ENCODE results near the gene CYP39A1.
"Not testable (repeated sequence)": the region's sequence is repeated elsewhere in the genome, so short reads cannot be mapped to it uniquely, and the experiment has no call there.

Gene CYP39A1

DNA sequence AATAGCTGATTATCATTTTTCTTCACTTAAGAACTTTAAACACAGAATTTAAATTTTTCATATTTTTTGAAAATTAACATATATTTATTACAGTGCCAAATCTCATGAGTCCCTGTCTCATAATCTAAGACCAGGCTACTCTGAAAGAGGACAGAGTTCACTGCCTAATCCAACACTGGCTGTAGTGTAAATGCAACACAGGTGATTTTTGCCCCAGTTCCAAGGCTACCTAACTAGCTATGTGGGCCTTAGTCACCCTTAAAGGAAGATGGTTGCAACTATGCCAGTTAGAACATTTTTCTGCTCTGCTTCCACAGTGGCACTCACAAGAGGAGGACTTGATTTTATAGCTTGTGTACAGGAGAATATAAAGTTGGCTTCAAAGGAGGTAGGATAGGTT is 5.0 kb upstream of the CYP39A1 start:
- Mint-ChIP-seq H3K4me3 (no peak overlapping the region), H3K9me3 (no peaks in the 10 kb centered on the region), H3K27me3 (peaks cover 21% of the 10 kb centered on the region), H3K4me1 (peaks cover 11% of the 10 kb centered on the region), H3K27ac (no peak overlapping the region)
- no peak for ATAC-seq
- no peak for DNase-seq

DNA sequence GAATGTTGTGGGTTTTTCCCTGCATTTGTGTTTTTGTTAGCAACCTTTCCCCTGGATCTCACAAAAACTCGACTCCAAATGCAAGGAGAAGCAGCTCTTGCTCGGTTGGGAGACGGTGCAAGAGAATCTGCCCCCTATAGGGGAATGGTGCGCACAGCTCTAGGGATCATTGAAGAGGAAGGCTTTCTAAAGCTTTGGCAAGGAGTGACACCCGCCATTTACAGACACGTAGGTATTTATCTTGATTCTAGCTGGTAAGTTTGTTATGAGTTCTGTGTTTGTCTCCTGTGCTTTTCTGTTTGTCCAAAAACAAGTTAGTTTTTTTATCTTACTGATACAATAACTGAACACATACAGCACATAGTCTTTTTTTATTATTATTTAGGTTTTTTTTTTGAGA is 3.2 kb upstream of the CYP39A1 start:
- H3K4me3 Mint-ChIP-seq, result no peak overlapping the region
- H3K4me1 Mint-ChIP-seq, result peaks cover 19% of the 10 kb centered on the region
- H3K27ac Mint-ChIP-seq, result no peak overlapping the region
- no peak for ATAC-seq
- H3K9me3 Mint-ChIP-seq, result no peaks in the 10 kb centered on the region
- H3K27me3 Mint-ChIP-seq, result peaks cover 30% of the 10 kb centered on the region
- no peak for DNase-seq

DNA sequence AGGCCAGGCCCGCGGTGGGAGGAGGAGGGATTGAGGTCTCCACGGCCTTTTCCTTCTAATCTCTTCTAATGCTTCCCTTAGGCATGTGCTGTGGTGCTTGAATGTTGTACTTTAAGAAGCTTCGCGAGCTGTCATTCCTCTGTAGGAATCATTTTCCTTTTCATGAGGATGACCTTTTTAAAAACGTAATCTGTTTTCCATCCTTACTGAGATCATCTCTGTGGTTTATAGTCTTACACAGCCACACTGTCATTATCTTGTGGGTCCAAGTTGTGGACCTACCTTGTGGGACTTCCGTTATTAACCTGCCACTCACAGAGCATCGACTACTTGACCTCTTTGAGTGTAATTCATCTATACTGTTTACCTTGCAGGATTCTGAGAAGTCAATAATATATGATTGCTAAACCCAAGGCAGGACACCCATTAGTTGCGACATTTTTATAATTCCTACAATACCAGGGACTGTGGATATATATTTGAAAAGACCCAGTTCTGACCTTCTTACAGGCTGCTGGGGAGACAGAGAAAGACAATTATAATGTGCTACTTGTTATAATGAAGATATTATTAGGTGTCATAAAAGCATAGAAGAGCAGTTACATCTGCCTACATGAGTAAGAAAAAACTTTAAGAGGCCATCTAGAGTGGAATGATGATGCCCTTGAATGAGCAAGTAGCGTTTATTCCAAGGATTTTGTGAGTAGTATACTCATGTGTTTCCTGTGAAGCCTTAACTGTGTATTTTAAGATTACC is 999 bp upstream of the CYP39A1 start:
- no peak overlapping the region for H3K27ac Mint-ChIP-seq

GRCh38 chr6:46652232-46652602 is 401 bp downstream of the CYP39A1 start:
- Mint-ChIP-seq H3K9me3 (no peaks in the 10 kb centered on the region), H3K4me3 (peak overlapping the region; percentile 82 to 90), H3K27me3 (peaks cover 30% of the 10 kb centered on the region), H3K4me1 (peaks cover 25% of the 10 kb centered on the region), H3K27ac (no peak overlapping the region)
- DNase-seq (no peak), ATAC-seq (no peak)

More for the DNA sequence above, 999 bp upstream of the CYP39A1 start:
- Mint-ChIP-seq H3K4me3 (peak overlapping the region; percentile 82 to 90), H3K9me3 (no peaks in the 10 kb centered on the region), H3K4me1 (peaks cover 25% of the 10 kb centered on the region), H3K27me3 (peaks cover 30% of the 10 kb centered on the region)
- ATAC-seq (no peak), DNase-seq (no peak)

GRCh38 chr6:46651816-46652215 is 802 bp downstream of the CYP39A1 start:
- DNase-seq (no peak), ATAC-seq (no peak)
- no peak overlapping the region for H3K27ac Mint-ChIP-seq
- no peaks in the 10 kb centered on the region for H3K9me3 Mint-ChIP-seq
- peaks cover 25% of the 10 kb centered on the region for H3K4me1 Mint-ChIP-seq
- peaks cover 30% of the 10 kb centered on the region for H3K27me3 Mint-ChIP-seq
- peak overlapping the region; percentile 82 to 90 for H3K4me3 Mint-ChIP-seq

DNA sequence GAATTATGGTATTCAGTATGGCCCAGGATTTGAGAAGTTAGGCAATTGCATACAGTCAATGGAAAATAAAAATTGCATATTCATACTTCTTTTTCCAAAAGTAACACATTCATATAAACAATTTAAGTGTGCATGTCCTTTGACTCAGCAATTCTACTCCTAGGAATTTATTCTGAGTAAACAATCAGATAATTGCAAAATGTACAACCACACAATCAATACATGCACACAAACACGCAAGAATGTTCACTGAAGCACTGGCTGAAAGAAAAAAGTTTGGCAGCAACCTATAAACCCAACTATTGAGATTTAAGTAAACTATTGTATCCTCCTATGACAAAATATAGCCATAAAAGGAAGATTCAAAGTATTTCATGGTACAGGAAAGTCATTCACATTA is 1.6 kb downstream of the CYP39A1 start:
- ATAC-seq (no peak), DNase-seq (no peak)
- H3K9me3 Mint-ChIP-seq, result no peaks in the 10 kb centered on the region
- H3K4me1 Mint-ChIP-seq, result peaks cover 25% of the 10 kb centered on the region
- H3K4me3 Mint-ChIP-seq, result no peak overlapping the region
- no peak overlapping the region for H3K27ac Mint-ChIP-seq
- H3K27me3 Mint-ChIP-seq, result peaks cover 30% of the 10 kb centered on the region

DNA sequence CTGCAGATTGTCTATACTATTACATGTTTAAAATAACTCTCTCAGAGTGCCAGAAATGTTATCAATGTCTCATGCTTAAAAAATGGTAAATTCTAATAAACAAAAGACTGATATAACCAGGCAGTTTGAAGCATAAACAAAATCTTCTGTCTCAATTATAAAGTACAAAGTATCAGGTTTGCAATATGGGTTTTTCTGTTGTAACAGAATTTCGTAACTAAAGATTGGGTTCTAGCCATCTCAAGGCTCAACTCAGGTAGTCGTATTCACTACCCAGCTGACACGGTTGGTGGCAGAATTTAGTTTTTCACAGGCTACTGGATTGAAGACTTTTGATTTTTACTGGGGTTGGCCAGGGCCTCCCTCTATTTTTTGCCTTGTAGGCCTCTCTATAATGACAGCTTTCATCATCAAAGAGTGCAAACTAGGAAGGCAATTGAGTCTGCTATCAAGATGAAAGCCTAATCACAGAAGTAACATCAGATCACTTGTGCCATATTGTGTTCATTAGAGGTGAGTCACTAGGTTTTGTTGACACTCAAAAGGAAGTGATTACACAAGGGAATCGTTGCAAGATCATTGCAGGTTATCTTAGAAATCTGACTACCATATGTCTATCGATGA is 3.6 kb downstream of the CYP39A1 start:
- Mint-ChIP-seq H3K9me3 (no peaks in the 10 kb centered on the region), H3K27ac (no peak overlapping the region), H3K4me3 (no peak overlapping the region), H3K4me1 (peaks cover 25% of the 10 kb centered on the region), H3K27me3 (peaks cover 32% of the 10 kb centered on the region)
- DNase-seq (no peak), ATAC-seq (no peak)

GRCh38 chr6:46648108-46648507 is 4.5 kb downstream of the CYP39A1 start:
- not testable (repeated sequence) for DNase-seq, H3K9me3 Mint-ChIP-seq, H3K27ac Mint-ChIP-seq, ATAC-seq, H3K4me3 Mint-ChIP-seq
- H3K27me3 Mint-ChIP-seq, result peaks cover 24% of the 10 kb centered on the region
- peaks cover 19% of the 10 kb centered on the region for H3K4me1 Mint-ChIP-seq

DNA sequence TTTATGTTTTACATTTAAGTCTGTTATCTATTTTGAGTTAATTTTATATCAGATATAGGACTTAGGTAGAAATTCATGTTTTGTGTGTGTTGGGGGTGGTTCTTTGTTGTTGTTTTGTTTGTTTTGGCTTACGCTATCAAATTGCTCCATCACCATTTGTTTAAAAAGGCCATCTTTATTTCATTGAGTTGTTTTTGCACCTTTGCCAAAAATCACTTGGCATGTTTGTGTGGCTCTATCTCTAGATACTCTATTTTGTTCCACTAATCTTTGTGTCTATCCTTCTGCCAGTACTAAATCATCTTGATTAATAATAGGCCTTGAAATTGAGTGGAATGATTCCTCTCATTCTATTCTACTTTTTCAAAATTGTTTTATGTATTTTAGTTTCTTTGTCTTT is 7.4 kb downstream of the CYP39A1 start:
- peaks cover 17% of the 10 kb centered on the region for H3K27me3 Mint-ChIP-seq
- no peak for ATAC-seq
- H3K4me3 Mint-ChIP-seq, result no peak overlapping the region
- no peaks in the 10 kb centered on the region for H3K9me3 Mint-ChIP-seq
- no peak overlapping the region for H3K27ac Mint-ChIP-seq
- peaks cover 13% of the 10 kb centered on the region for H3K4me1 Mint-ChIP-seq
- DNase-seq, result no peak

- DNase-seq, result no peak
- Mint-ChIP-seq H3K27me3 (peaks cover 26% of the 10 kb centered on the region), H3K9me3 (no peaks in the 10 kb centered on the region), H3K4me3 (no peak overlapping the region), H3K27ac (no peak overlapping the region), H3K4me1 (peaks cover 7% of the 10 kb centered on the region)
- ATAC-seq, result peak; percentile 99
Observed at GRCh38 chr6:46642928-46643751, 9.5 kb downstream of the CYP39A1 start.

- no peak overlapping the region for H3K27ac Mint-ChIP-seq
- peaks cover 7% of the 10 kb centered on the region for H3K4me1 Mint-ChIP-seq
- DNase-seq (no peak), ATAC-seq (no peak)
- H3K9me3 Mint-ChIP-seq, result no peaks in the 10 kb centered on the region
- H3K4me3 Mint-ChIP-seq, result no peak overlapping the region
- H3K27me3 Mint-ChIP-seq, result peaks cover 16% of the 10 kb centered on the region
Observed at GRCh38 chr6:46638650-46639049, 14.0 kb downstream of the CYP39A1 start.

DNA sequence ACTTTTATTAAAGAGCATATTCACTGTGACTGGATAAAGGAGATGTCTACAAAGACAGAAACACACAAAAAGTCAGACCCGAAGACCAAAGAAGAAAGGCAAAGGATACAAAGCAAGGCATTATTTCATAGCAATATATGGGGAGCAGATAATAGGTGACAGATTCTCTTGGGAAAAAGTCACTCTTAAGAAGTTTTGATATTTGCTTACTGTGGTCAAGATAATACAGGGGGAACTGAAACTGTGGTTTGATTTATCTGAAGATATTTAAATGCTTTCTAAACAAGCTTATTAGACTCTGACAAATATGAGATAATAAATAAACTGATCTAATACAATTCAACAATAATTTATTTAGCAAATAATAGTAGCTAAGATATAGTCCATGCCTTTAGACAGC is 14.7 kb downstream of the CYP39A1 start:
- H3K27me3 Mint-ChIP-seq, result peaks cover 14% of the 10 kb centered on the region
- H3K9me3 Mint-ChIP-seq, result no peaks in the 10 kb centered on the region
- no peak overlapping the region for H3K27ac Mint-ChIP-seq
- DNase-seq (no peak), ATAC-seq (no peak)
- H3K4me3 Mint-ChIP-seq, result no peak overlapping the region
- peaks cover 5% of the 10 kb centered on the region for H3K4me1 Mint-ChIP-seq

- Mint-ChIP-seq H3K4me1 (no peaks in the 10 kb centered on the region), H3K4me3 (no peak overlapping the region), H3K27ac (peak overlapping the region in 1 of 2 donors; percentile 82), H3K27me3 (peaks cover 9% of the 10 kb centered on the region), H3K9me3 (no peaks in the 10 kb centered on the region)
- ATAC-seq, result no peak
- no peak for DNase-seq
Observed at GRCh38 chr6:46637145-46637544, 15.5 kb downstream of the CYP39A1 start.

DNA sequence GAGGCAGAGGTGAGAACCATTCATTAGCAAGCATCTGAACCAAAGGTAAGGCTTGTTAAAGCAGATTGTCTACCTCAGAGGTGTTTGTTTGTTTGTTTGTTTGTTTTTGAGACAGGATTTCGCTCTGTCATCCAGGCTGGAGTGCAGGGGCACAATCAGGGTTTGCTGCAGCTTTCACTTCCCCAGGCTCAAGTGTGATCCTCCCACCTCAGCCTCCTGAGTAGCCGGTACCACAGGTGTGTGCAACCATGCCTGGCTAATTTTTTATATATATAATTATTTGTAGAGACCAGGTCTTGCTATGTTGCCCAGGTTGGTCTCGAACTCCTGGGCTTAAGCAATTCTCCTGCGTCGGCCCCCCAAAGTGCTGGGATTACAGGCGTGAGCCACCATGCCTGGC is 17.2 kb downstream of the CYP39A1 start:
- Mint-ChIP-seq H3K9me3 (no peaks in the 10 kb centered on the region), H3K27ac (no peak overlapping the region), H3K4me1 (no peaks in the 10 kb centered on the region), H3K4me3 (no peak overlapping the region), H3K27me3 (peaks cover 9% of the 10 kb centered on the region)
- no peak for DNase-seq
- ATAC-seq, result no peak

- Mint-ChIP-seq H3K27ac (no peak overlapping the region), H3K4me1 (no peaks in the 10 kb centered on the region), H3K4me3 (no peak overlapping the region), H3K9me3 (no peaks in the 10 kb centered on the region), H3K27me3 (no peaks in the 10 kb centered on the region)
- ATAC-seq (no peak), DNase-seq (no peak)
Observed at GRCh38 chr6:46632053-46632452, 20.6 kb downstream of the CYP39A1 start.

DNA sequence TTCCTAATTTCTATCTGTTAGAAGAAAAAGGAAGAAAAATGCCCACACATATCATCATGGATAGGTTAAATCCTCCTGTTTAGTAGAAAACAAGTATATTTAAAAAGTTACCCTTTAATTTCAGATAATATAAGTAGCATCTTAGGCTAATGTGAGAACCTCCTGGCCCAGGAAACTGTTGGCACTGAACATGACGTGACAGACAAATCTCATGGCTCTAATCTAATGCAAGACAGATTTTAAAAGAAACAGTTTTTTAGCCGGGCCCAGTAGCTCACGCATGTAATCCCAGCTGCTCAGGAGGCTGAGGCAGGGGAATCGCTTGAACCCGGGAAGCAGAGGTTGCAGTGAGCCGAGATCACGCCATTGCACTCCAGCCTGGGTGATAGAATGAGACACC is 22.9 kb downstream of the CYP39A1 start:
- Mint-ChIP-seq H3K4me1 (peaks cover 6% of the 10 kb centered on the region), H3K9me3 (no peaks in the 10 kb centered on the region), H3K4me3 (no peak overlapping the region), H3K27me3 (no peaks in the 10 kb centered on the region), H3K27ac (no peak overlapping the region)
- ATAC-seq (no peak), DNase-seq (no peak)
